GM23338 (cell line): ENCODE data around the gene VASN. TPM values are rescaled to one million over a fixed set of nuclear protein-coding genes. Genes with fewer than 3 reads are reported as not detected.
A peak's percentile ranks its signal among the peaks of the same experiment; 100 is the strongest.

ENCODE experiments used
- ATAC-seq: fragments of 200-7000 bp; cut with Tn5 transposase; 3 replicates; pipeline ENCODE4 v1.9.1; 2020
- DNase-seq: peaks from one replicate; pipeline ENCODE4 v3.0.0-alpha.2; 2015; ENCODE audit warnings: low spot score
- H2AFZ ChIP-seq: fragments of 200-600 bp; sonication (generic); 2 replicates; pipeline ENCODE4 v1.8.0; 2016; ENCODE audit warnings: antibody characterized with exemption, mild to moderate bottlenecking, moderate library complexity
- H3F3A ChIP-seq: fragments of 200-600 bp; sonication (generic); replicated peaks from 2 replicates; pipeline ENCODE4 v1.8.0; 2017; ENCODE audit warnings: antibody characterized with exemption, mixed run types, low read depth
- H3K27ac ChIP-seq: fragments of 200-600 bp; sonication (generic); 2 replicates; pipeline ENCODE4 v1.6.1; 2016; ENCODE audit warnings: low read depth
- H3K27me3 ChIP-seq: fragments of 200-600 bp; sonication (generic); 2 replicates; pipeline ENCODE4 v1.8.0; 2016; ENCODE audit warnings: mild to moderate bottlenecking, mixed run types, moderate library complexity; ENCODE audit not compliant: insufficient read depth
- H3K36me3 ChIP-seq: fragments of 200-600 bp; sonication (generic); 2 replicates; pipeline ENCODE4 v1.8.0; 2016; ENCODE audit warnings: mild to moderate bottlenecking; ENCODE audit not compliant: insufficient read depth
- H3K4me1 ChIP-seq: fragments of 200-600 bp; sonication (generic); 2 replicates; pipeline ENCODE4 v1.8.0; 2016; ENCODE audit warnings: mild to moderate bottlenecking, moderate library complexity; ENCODE audit not compliant: insufficient read depth
- H3K4me2 ChIP-seq: fragments of 200-600 bp; sonication (generic); 2 replicates; pipeline ENCODE4 v1.7.1; 2017; ENCODE audit warnings: mixed run types
- H3K4me3 ChIP-seq: fragments of 200-600 bp; sonication (generic); 2 replicates; pipeline ENCODE4 v1.6.1; 2016; ENCODE audit warnings: mixed run types
- H3K79me2 ChIP-seq: fragments of 200-600 bp; sonication (generic); replicated peaks from 2 replicates; pipeline ENCODE4 v1.8.0; 2017; ENCODE audit warnings: mild to moderate bottlenecking; ENCODE audit not compliant: insufficient read depth
- H3K9me2 ChIP-seq: fragments of 200-600 bp; sonication (generic); 2 replicates; pipeline ENCODE4 v1.8.0; 2017; ENCODE audit not compliant: insufficient read depth
- H4K20me1 ChIP-seq: fragments of 200-600 bp; sonication (generic); replicated peaks from 2 replicates; pipeline ENCODE4 v1.8.0; 2017; ENCODE audit warnings: mild to moderate bottlenecking; ENCODE audit not compliant: insufficient read depth
- H3K27ac Mint-ChIP-seq: 2 replicates; pipeline ENCODE4 v1.8.0; 2020; ENCODE audit warnings: inconsistent platforms, mild to moderate bottlenecking, moderate library complexity, mixed read lengths
- H3K27me3 Mint-ChIP-seq: 3 replicates; pipeline ENCODE4 v1.8.0; 2022; ENCODE audit warnings: low read depth, mild to moderate bottlenecking, moderate library complexity, mixed read lengths, inconsistent platforms; ENCODE audit not compliant: insufficient read depth, poor library complexity
- H3K36me3 Mint-ChIP-seq: 3 replicates; pipeline ENCODE4 v1.8.0; 2021; ENCODE audit warnings: low read depth, mild to moderate bottlenecking, inconsistent platforms, moderate library complexity, mixed read lengths
- H3K4me1 Mint-ChIP-seq: 3 replicates; pipeline ENCODE4 v1.8.0; 2020; ENCODE audit warnings: mild to moderate bottlenecking, inconsistent platforms, mixed read lengths
- H3K4me3 Mint-ChIP-seq: 3 replicates; pipeline ENCODE4 v1.8.0; 2021; ENCODE audit warnings: moderate library complexity, mild to moderate bottlenecking, inconsistent platforms, mixed read lengths
- H3K9me3 Mint-ChIP-seq: 3 replicates; pipeline ENCODE4 v1.8.0; 2020; ENCODE audit warnings: moderate library complexity, mild to moderate bottlenecking, inconsistent platforms, mixed read lengths
- CREB1 ChIP-seq: fragments of 250-450 bp; sonication (Bioruptor Pico); IDR thresholded peaks from 2 replicates; pipeline ENCODE4 v1.5.0; 2020; ENCODE audit warnings: low read depth, mild to moderate bottlenecking, moderate library complexity
- ETS1 ChIP-seq: IDR thresholded peaks from 2 replicates; pipeline ENCODE4 v1.6.1; 2016; ENCODE audit warnings: antibody characterized with exemption
- EZH2 ChIP-seq: fragments of 200-600 bp; sonication (generic); IDR thresholded peaks from one replicate; pipeline ENCODE4 v1.8.0; 2017; ENCODE audit warnings: antibody characterized with exemption, mild to moderate bottlenecking, low read depth; ENCODE audit not compliant: unreplicated experiment
- NANOG ChIP-seq: IDR thresholded peaks from 2 replicates; pipeline ENCODE4 v1.6.1; 2016; ENCODE audit warnings: antibody characterized with exemption, borderline replicate concordance
- POLR2AphosphoS5 ChIP-seq: IDR thresholded peaks from 2 replicates; pipeline ENCODE4 v1.6.1; 2016; ENCODE audit warnings: antibody characterized with exemption, low read depth
- REST ChIP-seq: IDR thresholded peaks from one replicate; pipeline ENCODE4 v1.6.1; 2018; ENCODE audit warnings: antibody characterized with exemption; ENCODE audit not compliant: unreplicated experiment
- ZNF462 ChIP-seq: fragments of 250-450 bp; sonication (Bioruptor Pico); IDR thresholded peaks from 2 replicates; pipeline ENCODE4 v1.5.0; 2020; ENCODE audit warnings: mild to moderate bottlenecking, moderate library complexity
- polyA plus RNA-seq: library from polyadenylated mRNA; unstranded; fragments of >200 nt; fragmentation: Nextera tagmentation; extraction: Ambion mirVana; gene quantifications from 2 replicates; pipeline ENCODE4 v1.2.1, GENCODE V29; 2016
- total RNA-seq: library from RNA; depleted of rRNA; stranded (reverse); fragments of >200 nt; shearing (Covaris generic); gene quantifications from 2 replicates; pipeline ENCODE4 v1.2.3, GENCODE V29; 2014

The VASN gene
- total and polyA plus RNA-seq, 2 experiments from 2014 or later, result 8.0 to 15.5 TPM

GRCh38 chr16:4375717-4376116, 4.1 kb downstream of the VASN start:
- no peak for ATAC-seq
- H3K4me3 Mint-ChIP-seq, result peak overlapping the region; percentile 28; the same call in 1 of the 3 replicates
- H3K27me3 Mint-ChIP-seq, result peaks cover 27% of the 10 kb centered on the region
- Histone ChIP-seq H4K20me1 (no peaks in the 10 kb centered on the region; the same call in 1 of the 2 replicates), H3K4me2 (no peak overlapping the region), H3K79me2 (peaks cover 15% of the 10 kb centered on the region), H3K36me3 (no peaks in the 10 kb centered on the region), H3F3A (peaks cover 20% of the 10 kb centered on the region; the same call in 1 of the 2 replicates), H3K4me1 (peaks cover 60% of the 10 kb centered on the region), H3K9me2 (no peaks in the 10 kb centered on the region), H3K27ac (0 out of 2 replicates have a peak overlapping the region, but pooled peaks have one; percentile 55), H2AFZ (no peak overlapping the region), H3K4me3 (no peak overlapping the region), H3K27me3 (peaks cover 3% of the 10 kb centered on the region; the same call in 1 of the 2 replicates)
- no peak for TF ChIP-seq CREB1 (CRISPR knock-in tag)
- TF ChIP-seq ZNF462 (CRISPR knock-in tag), result no peak
- TF ChIP-seq POLR2AphosphoS5, result no peak
- no peak for TF ChIP-seq ETS1
- no peak for TF ChIP-seq REST
- TF ChIP-seq EZH2, result no peak
- TF ChIP-seq NANOG, result no peak
- H3K9me3 Mint-ChIP-seq, result no peaks in the 10 kb centered on the region
- peaks cover 3% of the 10 kb centered on the region; the same call in 2 of the 3 replicates for H3K36me3 Mint-ChIP-seq
- no peak overlapping the region; the same call in none of the 2 replicates for H3K27ac Mint-ChIP-seq
- peaks cover 60% of the 10 kb centered on the region for H3K4me1 Mint-ChIP-seq
- DNase-seq, result no peak
